Dedifferentiated amniotic fluid mesenchymal stem cell (primary cell): ENCODE data around the gene MT3.
"Not testable (repeated sequence)": the region's sequence is repeated elsewhere in the genome, so short reads cannot be mapped to it uniquely, and the experiment has no call there.

Experiments used
- DNase-seq: peaks from one replicate; pipeline ENCODE4 v3.0.0-alpha.2; 2016; ENCODE audit errors: extremely low spot score

Gene MT3

DNA sequence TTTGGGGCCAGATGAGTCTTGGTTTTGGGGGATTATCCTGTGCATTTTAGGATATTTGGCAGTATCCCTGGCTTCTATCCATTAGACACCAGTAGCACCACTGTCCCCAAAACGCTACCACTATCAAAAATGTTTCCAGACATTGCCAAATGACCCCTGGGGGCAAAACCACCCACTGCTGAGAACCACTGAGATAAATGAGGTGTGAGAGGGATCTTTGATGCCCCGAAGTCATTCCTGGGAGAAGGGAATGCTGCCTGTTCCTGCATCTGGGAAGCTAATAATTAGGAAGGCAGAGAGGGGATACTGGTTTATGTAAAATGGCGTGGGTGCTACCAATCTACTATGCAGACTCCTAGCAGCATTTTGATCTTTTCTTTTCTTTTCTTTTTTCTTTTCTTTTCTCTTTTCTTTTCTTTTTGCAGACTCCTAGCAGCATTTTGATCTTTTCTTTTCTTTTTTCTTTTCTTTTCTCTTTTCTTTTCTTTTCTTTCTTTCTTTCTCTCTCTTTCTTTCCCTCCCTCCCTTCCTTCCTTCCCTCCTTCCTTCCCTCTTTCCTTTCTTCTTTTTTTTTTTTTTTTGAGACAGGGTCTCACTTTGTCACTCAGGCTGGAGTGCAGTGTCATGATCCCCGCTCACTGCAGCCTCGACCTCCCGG lies 8.8 kb upstream of the MT3 start:
- no peak for DNase-seq

DNA sequence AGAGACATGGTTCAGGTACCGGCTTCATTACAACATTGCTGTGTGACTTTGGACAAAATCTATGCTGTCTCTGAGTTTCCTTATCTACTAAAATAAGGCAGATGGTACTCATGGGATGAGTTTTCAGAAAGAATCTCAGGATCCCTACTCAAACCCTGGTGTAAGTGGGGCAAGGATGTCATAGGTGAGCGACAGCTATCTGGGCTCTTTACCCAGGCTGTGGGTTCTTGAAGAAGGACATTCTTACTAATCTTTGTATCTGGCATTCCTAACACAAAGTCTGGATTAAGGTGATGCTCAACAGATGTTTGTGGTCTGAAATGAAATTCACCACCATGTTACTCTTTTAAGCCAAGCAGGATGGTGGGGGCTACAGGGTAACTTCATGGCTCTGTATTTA lies 6.4 kb upstream of the MT3 start:
- DNase-seq, result not testable (repeated sequence)

DNA sequence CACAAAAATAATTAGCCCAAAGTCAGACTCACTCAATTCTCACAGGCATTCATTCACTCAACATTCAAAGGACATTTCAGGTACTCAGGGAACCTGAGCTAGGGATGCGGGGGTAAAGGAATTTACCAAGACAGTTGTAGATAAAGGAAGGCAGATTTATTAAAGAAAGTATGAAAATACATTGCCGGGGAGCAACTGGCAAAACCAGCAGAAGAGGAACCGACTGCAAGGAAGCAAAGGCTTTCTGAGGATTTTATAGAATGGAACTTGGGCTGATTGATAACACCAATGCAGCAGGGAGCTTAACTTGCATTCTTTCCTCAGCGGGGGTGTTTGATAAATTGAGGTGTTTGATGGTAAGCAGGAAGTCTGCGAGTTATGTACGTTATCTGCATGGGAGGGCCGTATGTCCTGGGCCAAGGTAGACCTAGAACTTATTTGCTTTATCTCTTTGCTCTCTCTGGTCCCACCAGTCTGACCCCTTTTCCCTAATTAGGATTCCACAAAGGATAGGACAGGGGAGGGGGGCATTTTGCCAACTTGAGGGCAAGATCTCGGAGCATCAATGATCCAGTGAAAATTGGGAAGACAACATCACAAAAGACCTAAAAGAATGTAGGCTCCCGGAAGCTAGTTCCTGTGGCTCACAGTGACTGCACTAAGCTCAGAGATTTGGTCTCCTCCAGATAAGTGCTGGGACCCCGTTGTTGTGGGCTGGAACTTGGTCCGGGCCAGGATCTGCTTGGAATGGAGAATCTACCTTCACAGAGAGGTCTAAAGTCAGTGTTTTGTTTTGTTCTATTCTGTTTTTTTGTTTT lies 5.8 kb upstream of the MT3 start:
- no peak for DNase-seq

DNA sequence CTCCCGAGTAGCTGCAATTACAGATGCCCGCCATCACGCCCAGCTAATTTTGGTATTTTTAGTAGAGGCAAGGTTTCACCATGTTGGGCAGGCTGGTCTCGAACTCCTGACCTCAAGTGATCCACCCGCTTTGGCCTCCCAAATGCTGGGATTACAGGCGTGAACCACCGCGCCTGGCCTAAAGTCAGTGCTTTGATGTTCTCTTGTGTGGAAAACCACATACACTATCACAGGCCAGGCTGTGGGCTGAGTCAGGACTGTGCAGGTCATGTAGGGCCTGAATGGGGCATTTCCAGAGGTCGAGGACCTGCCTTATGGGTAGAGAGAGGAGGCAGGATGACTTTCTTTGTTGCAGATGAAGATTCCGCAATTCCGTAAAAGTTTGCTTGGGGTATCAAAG lies 5.1 kb upstream of the MT3 start:
- no peak for DNase-seq

DNA sequence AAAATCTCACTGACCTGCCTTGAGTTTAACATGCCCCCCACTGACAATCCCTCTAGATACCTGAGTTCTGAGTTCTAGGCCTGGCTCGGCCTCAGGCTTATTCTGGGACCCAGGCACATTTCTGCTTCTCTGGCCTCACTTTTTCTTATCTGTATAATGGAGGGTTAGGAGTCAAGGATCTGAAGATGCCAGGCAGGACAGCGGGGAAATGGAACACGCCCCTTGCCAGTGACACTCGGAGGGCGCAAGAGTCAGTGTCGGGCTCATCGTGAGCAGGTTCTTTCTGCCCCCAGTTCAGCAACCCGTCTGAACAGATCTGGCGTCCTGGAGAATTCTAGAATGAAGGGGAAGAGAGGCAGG lies 567 bp upstream of the MT3 start:
- DNase-seq, result no peak

DNA sequence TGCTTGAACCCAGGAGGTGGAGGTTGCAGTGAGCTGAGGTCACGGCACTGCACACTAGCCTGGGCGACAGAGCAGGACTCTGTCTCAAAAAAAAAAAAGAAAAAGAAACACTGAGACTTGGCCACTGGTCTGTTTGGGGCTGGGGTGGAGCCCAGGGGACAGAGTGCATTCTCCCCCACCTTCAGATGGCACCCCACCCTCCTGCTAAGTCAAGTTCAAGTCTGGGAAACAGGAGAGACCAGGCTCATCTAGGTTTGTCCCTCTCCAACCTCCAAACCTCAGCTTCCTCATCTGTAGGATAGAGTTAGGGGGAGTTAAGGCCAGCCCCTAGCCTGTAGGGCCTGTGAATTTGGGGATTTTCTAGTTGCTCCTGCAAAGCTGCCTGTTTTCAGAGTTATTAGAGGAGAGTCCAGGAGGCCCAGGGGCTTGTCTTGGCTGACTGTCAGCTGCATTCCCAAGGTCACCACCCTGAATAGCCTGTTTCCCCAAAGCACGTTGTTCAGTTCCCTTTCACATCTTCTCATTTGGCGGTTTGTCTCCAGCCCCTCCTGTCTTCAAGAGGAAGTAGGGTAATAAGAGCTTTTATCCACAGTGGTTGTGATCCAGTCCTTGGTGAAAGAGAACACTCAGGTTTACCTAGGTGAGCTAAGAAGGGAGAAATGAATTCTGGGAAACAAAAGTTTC lies 2.2 kb downstream of the MT3 start:
- DNase-seq, result no peak

DNA sequence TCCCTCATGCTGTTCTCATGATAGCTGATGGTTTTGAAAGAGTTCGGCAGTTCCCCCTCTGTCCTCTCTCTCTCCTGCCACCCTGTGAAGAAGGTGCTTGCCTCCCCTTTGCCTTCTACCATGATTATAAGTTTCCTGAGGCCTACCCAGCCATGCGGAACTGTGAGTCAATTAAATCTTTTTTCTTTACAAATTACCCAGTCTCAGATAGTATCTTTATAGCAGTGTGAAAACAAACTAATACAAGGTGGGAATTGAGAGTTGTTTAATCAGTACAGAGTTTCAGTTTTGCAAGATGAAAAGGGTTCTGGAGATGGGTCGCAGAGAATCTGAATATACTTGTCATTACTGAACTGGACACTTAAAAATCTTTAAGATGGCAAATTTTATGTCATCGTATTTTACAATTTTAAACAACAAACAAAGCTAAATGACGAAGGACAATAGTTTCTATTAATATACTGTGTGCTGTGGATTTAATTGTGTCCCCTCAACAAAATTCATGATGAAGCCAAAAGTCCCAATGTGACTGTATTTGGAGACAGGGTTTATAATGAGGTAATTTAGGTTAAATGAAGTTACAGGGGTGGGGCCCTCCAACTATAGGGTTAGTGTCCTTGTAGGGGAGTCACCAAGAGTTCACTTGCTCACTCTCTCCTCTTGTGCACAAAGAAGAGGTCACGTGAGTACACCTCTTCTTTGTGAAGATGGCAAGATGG lies 4.4 kb downstream of the MT3 start:
- DNase-seq, result no peak

DNA sequence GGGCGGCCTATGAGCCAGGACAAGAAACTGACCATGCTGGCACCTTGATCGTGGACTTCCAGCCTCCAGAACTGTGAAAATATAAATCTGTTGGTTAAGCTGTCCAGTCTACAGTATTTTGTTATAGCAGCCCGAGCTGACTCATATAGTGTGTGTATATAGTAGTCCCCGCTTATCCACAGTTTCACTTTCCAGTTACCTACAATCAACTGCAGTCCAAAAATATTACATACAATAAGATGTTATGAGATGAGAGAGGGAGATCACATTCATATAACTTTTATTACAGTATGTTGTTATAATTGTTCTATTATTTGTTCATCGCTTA lies 4.9 kb downstream of the MT3 start:
- no peak for DNase-seq

DNA sequence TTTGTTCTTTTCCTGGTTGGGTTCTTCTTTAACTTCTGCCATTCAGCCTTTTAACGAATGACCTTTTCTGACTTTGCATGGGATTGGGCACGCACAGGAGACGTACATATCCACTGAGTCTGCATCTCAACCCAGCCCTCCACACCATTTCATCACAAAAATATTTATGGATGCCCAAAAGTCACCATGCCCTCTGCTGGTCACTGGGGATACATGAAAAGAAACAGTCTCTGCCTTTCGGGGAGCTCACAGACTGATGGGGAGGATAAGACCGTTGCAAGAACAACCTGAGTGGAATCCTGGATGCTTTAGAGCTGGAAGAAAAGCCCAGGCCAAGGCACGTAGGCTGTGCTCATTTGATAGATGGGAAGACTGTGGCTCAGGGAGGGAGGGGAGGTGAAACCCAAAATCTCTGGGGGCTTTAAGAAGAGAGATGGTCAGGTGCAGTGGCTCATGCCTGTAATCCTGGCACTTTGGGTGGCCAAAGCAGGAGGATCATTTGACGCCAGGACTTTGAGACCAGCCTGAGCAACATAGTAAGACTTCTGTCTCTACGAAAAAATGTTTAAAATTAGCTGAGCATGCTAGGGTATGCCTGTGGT lies 11.2 kb downstream of the MT3 start:
- DNase-seq, result peak; percentile 68

DNA sequence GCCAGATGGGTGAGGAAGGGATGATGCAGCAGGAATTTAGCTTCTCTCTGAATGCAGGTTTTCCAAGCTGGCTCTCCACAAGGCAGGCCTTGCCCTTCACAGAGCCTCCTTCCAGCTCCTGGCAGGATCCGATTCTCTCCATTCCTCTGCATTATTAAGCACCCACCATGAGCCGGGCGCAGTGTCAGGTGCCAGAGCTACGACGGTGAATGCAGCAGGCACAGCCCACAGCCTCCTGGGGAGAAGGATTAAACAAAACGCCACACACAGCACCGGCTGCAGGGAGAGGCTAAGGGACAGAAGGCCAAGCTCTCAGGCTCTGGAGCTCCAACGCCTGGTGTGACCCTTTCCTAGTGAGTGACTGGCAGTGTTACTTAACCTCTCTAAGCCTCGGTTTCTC lies 12.0 kb downstream of the MT3 start:
- no peak for DNase-seq

DNA sequence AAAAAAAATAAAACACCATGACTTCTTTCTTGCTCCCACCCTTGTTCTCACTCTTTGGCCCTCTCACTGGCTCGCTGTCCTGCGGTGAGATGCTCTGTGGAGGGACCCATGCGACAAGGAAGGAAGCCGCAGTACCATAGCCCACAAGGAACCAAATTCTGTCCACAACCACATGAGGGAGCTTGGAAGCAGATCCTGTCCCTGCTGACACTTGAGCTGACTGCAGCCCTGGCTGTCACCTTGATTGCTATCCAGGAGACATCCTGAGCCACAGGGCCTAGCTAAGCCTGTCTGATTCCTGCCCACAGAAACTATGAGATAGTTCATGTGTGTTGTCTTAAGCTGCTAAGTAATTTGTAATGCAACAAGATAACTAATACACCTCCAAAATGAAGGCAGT lies 14.3 kb downstream of the MT3 start:
- no peak for DNase-seq

DNA sequence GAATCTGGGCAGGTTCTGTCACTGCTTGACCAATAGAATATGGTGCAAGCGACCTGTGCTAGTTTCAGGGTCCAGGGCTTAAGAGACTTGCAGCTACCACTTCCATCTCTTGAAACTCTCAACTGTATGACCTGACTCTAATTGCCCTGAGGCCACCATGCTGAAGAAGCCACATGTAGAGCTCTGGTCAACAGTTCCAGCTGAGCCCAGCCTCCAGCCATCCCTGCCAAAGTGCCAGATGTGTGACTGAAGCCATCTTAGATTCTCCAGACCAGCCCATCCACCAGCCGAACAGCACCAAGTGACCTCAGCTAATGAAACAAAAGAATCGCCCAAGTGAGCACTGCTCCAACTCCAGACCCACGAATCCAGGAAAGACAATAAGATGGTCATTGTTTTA lies 15.6 kb downstream of the MT3 start:
- DNase-seq, result no peak

DNA sequence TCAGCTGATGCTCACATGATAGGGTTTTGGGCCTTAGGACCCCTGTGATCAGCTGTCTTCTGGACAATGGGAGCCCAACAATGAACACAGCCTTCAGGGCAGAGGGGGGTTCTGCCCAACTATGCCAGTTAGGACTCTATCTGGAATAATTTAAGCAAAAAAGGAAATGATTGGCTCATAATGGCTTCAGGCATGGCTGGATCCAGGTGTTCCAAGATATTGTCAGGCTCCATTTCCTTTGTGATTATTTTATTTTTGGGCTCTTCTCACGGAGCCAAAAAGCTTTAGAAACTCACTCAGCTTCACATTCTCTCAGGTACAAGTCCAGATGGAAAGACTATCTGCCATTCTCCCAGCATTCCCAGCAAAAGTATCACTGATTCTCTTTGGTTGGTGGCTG lies 16.1 kb downstream of the MT3 start:
- no peak for DNase-seq

DNA sequence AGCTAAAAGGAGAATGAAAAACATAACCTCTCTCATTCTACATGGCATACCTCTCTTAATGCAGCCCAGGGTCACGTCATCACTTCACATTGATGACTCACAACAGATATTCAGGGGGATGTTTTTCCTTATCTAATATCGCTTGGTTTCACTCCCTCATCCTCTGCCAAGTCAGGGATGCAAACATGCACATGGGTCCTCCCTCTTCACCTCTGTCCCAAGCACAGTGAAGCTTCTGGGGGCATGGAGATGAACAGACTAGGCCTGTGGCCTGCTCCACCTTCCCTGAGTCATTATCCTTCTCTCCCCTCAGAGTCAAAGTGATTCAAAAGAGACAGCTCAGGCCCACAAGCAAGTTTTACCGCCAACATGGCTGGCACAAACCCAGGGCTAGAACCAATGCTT lies 16.7 kb downstream of the MT3 start:
- no peak for DNase-seq

DNA sequence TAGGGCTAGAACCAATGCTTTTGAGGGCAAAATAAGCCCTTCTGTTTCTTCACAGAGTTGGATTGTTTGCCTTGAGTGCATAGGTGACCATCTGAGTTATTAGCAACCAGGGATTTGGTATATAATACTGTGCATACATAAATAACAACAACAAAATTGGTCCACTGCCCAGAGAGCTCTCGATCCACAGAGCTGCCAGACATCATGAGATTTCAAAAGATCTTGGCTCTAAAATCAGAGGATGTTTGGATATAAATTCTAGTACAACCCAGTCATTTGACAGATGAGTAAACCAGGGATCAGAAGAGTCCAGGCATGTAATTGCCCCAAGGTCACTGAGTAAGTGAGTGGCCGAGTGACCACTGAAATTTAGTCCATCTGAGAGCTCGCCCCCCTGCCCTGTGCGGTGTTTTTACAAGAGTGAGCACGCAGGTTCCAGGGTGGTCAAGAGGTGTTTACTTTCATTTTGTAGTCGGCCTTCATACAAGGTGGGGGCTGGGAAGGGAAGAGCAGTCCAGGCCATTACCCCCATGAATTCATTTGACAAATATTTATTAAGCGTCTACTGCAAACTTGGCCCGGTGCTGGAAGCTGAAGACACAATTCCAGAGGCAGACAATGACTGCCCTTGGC lies 17.3 kb downstream of the MT3 start:
- peak; percentile 73 for DNase-seq

DNA sequence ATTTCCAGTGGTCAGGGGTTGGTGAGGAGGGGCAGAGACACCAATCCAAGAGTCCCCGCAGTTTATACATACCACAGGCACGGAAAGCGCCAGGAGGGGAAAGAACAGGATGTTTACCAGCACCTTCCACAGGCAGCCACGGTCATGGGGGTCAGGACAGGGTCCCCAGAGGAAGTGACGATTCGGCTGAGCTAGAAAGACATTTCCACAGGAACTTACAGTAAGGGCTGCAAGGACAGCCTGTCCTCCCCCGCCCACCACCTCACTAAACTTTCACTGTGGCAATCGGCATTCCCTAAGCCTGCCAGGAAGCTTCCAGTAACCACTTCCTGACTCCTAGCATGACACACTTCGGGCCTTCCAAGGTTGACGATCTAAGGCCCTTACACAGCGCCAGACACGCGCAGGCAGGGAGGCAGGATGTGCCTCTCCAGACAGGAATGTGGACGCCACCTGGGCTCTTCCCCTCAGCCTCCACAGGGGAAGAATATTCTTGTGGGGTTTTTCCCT lies 17.8 kb downstream of the MT3 start:
- peak; percentile 81 for DNase-seq

DNA sequence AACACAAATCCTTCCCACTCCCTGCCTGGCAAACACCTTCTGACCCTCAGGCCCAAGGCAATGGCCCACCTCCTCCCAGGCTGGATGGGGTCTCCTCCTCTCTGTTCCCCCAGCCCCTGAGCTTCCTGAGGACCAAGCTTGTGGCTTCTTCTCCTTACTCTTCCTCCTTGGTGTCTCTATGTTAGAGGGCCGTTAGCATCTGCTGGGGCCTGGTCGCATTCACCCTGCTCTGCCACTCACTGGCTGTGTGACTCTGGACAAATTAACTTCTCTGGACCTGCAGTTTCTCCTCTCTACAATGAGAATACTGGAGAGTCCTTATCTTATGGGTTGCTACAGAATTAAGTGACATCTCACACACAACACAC lies 18.3 kb downstream of the MT3 start:
- no peak for DNase-seq

DNA sequence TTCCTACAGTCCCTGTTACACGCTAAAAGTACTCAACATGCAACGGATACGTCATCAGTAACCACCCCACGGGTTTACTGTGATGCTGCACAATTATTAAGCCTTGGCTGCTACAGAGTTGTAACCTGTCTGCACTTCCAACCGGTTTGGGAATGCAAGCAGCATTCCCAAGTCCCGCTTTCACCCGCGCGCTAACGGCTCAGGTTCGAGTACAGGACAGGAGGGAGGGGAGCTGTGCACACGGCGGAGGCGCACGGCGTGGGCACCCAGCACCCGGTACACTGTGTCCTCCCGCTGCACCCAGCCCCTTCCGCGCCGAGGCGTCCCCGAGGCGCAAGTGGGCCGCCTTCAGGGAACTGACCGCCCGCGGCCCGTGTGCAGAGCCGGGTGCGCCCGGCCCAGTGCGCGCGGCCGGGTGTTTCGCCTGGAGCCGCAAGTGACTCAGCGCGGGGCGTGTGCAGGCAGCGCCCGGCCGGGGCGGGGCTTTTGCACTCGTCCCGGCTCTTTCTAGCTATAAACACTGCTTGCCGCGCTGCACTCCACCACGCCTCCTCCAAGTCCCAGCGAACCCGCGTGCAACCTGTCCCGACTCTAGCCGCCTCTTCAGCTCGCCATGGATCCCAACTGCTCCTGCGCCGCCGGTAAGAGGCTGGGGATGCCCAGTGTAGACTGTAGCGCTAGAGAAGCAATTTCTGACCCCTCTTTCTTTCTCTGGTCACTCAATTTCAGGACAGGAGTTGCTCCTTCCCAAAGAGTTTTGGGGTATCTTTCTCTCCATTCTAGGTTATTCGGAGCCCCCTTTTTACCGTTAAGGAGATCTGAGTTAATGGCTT lies 18.9 kb downstream of the MT3 start, which contains the start of gene MT2A:
Gene MT2A, plus strand, starts transcription at position 542 of the 833 bp plus-strand sequence. Its CDS starts 72 bp downstream, at position 614.
- peak; percentile 95 for DNase-seq

DNA sequence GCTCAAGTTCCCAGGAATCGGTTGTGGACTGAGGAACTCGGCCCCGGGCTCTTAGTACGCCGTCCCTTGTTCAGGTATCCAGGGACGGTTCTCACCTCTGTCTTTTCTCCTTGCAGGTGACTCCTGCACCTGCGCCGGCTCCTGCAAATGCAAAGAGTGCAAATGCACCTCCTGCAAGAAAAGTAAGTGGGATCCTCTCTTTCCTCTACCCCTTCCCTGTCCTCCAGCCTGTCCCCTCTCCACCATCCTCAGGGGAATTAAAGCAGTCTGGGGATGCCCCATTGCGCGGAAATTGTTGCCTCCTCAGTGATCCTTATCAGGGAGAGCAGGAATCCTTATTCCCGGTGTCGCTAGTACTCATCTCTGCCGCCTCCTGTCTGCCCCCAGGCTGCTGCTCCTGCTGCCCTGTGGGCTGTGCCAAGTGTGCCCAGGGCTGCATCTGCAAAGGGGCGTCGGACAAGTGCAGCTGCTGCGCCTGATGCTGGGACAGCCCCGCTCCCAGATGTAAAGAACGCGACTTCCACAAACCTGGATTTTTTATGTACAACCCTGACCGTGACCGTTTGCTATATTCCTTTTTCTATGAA lies 19.6 kb downstream of the MT3 start:
- DNase-seq, result no peak

DNA sequence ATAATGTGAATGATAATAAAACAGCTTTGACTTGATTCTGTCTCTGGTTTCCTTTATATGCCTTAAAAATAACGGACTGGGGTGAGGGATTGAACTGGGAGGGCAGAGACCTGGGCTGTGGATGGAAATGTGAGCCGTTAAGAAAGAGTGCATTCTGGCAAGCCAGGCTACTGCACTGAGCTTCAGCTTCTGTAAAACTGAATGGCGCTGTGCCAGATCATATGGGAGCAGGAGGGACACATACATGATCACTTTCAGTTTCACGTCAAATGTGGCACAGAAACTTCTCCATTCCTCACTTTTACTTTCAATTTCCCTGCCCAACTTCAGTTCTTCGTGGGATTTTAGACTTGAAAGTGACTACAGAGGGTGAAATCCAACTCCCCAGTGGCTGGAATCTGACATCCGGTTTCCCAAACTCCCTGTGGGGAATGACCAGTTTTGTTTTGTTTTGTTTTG lies 20.2 kb downstream of the MT3 start:
- peak; percentile 89 for DNase-seq
